H1 (cell line): ENCODE data around the gene MBNL2.

ENCODE experiments used
- CBX8 ChIP-seq: fragments of 300-800, 300-1000 bp; sonication (generic); IDR thresholded peaks from 2 replicates; pipeline ENCODE4 v1.7.1; 2016; ENCODE audit warnings: low read depth, low read length, borderline replicate concordance
- CEBPB ChIP-seq: IDR thresholded peaks from 2 replicates; pipeline ENCODE4 v1.6.1; 2012; ENCODE audit warnings: low read depth, low read length
- HDAC6 ChIP-seq: IDR thresholded peaks from one replicate; pipeline ENCODE4 v1.7.1; 2012; ENCODE audit warnings: low read depth, mild to moderate bottlenecking, inconsistent platforms, low read length, moderate library complexity
- POLR2A ChIP-seq, 2 experiments: IDR thresholded peaks; 1 replicate in 1 of 2; 2 replicates in 1 of 2; pipeline ENCODE4 v1.6.1; 2011; ENCODE audit warnings: low read depth in 2 of 2, low read length in 2 of 2, mild to moderate bottlenecking in 2 of 2; ENCODE audit errors: control extremely low read depth in 1 of 2
- POLR2AphosphoS5 ChIP-seq: IDR thresholded peaks from 2 replicates; pipeline ENCODE4 v1.6.1; 2011; ENCODE audit warnings: low read depth, low read length
- TAF1 ChIP-seq: IDR thresholded peaks from 2 replicates; pipeline ENCODE4 v1.6.1; 2011; ENCODE audit warnings: mild to moderate bottlenecking, low read depth, low read length
- TBP ChIP-seq: IDR thresholded peaks from 2 replicates; pipeline ENCODE4 v1.6.1; 2011; ENCODE audit warnings: low read depth, low read length, improper control_type of control experiment
- YY1 ChIP-seq: IDR thresholded peaks from 2 replicates; pipeline ENCODE4 v1.6.1; 2011; ENCODE audit warnings: low read depth, mild to moderate bottlenecking, low read length
- TF ChIP-seq, protein P1 (sequence below), 3 experiments: IDR thresholded peaks; 1 replicate in 2 of 3; 2 replicates in 1 of 3; pipeline versions ENCODE4 v1.5.1 to v1.6.1; 2011; ENCODE audit warnings: low read length in 3 of 3, mild to moderate bottlenecking in 3 of 3, inconsistent platforms in 2 of 3, low read depth in 1 of 3, moderate library complexity in 1 of 3; ENCODE audit not compliant: insufficient read depth in 1 of 3; ENCODE audit errors: control extremely low read depth in 1 of 3
- TF ChIP-seq, protein P2 (sequence below): IDR thresholded peaks from 2 replicates; pipeline ENCODE4 v1.6.1; 2011; ENCODE audit warnings: low read length, improper control_type of control experiment

DNA sequence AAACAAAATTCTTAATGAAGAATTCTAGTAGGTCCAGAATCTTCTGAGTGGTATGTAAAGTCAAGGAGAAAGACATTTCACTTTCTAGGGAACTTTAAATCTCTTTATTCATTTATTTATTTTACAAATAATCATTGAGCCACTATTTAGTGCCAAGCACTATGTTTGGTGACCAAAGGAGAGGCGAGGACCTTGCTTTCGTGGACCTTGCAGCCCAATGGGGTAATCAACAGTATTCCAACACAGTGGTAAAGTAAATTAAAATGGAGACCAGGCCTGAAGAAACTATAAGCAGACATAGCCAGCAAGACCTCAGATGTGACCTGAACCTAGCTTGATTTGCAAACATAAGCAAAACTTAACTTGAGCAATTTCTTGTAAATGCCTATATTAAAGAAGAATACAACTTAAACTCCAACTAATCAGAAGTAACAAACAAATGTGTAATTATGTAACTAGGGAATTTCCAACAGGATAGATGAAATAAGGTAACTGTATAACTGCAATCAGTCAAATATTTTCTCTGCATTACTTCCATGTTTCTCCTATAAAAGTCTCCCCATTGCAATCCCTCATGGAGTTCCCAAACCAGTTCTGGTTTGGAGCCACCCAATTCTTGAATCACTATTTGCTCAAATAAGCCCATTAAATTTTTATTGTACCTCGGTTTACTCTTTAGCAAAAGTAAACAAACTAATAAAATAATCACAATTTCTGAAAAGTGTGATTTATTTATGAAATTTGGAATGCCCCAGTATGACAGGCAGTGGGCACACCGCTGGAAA, 67.6 kb downstream of the MBNL2 start:
- TF ChIP-seq HDAC6 (no peak), POLR2A (IDR thresholded peaks at IDR 0.05; ENCODE audit: control extremely low read depth in 1 of 2, low read depth in 2 of 2, low read length in 2 of 2) (no peak), TBP (no peak), CEBPB (no peak), CBX8 (no peak), YY1 (no peak), POLR2AphosphoS5 (no peak), TAF1 (no peak)
- TF ChIP-seq, protein P1, sequence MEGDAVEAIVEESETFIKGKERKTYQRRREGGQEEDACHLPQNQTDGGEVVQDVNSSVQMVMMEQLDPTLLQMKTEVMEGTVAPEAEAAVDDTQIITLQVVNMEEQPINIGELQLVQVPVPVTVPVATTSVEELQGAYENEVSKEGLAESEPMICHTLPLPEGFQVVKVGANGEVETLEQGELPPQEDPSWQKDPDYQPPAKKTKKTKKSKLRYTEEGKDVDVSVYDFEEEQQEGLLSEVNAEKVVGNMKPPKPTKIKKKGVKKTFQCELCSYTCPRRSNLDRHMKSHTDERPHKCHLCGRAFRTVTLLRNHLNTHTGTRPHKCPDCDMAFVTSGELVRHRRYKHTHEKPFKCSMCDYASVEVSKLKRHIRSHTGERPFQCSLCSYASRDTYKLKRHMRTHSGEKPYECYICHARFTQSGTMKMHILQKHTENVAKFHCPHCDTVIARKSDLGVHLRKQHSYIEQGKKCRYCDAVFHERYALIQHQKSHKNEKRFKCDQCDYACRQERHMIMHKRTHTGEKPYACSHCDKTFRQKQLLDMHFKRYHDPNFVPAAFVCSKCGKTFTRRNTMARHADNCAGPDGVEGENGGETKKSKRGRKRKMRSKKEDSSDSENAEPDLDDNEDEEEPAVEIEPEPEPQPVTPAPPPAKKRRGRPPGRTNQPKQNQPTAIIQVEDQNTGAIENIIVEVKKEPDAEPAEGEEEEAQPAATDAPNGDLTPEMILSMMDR (IDR thresholded peaks at IDR 0.05; ENCODE audit: control extremely low read depth in 1 of 3, insufficient read depth in 1 of 3, low read depth in 1 of 3, low read length in 3 of 3): no peak
- TF ChIP-seq, protein P2, sequence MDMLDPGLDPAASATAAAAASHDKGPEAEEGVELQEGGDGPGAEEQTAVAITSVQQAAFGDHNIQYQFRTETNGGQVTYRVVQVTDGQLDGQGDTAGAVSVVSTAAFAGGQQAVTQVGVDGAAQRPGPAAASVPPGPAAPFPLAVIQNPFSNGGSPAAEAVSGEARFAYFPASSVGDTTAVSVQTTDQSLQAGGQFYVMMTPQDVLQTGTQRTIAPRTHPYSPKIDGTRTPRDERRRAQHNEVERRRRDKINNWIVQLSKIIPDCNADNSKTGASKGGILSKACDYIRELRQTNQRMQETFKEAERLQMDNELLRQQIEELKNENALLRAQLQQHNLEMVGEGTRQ: no peak
